ENCODE data around the gene TMEM72. TPM values are rescaled to one million over a fixed set of nuclear protein-coding genes. Genes with fewer than 3 reads are reported as not detected.
A peak's percentile ranks its signal among the peaks of the same experiment; 100 is the strongest.

The TMEM72 gene
- total RNA-seq, 1 experiment from 2014 or later: not detected

- Histone ChIP-seq H3K14ac (ENCODE audit: insufficient read depth, low read length) (no peak overlapping the region), H3K79me2 (ENCODE audit: insufficient read depth, low read length) (no peaks in the 10 kb centered on the region), H3K27ac (ENCODE audit: insufficient read length, low read depth, low read length) (no peak overlapping the region), H3K23me2 (ENCODE audit: insufficient read length, low read depth, low read length, poor library complexity, severe bottlenecking) (no peaks in the 10 kb centered on the region), H2AFZ (ENCODE audit: low read length) (no peak overlapping the region), H2AK5ac (ENCODE audit: insufficient read length, low read length) (no peak overlapping the region), H2BK20ac (ENCODE audit: low read depth, low read length, poor library complexity, severe bottlenecking) (no peak overlapping the region), H4K5ac (ENCODE audit: insufficient read length, low read depth, low read length) (no peak overlapping the region), H3K9me3 (ENCODE audit: control insufficient read depth, low read depth, low read length) (peaks cover 10% of the 10 kb centered on the region), H2BK5ac (ENCODE audit: insufficient read length, low read length) (no peak overlapping the region), H3K79me1 (ENCODE audit: insufficient read depth, low read depth, low read length, poor library complexity, severe bottlenecking) (no peaks in the 10 kb centered on the region), H3K4ac (ENCODE audit: low read depth, low read length) (no peak overlapping the region), H2BK15ac (ENCODE audit: low read depth, low read length) (no peak overlapping the region), H3K27me3 (ENCODE audit: insufficient read depth, low read length) (no peaks in the 10 kb centered on the region), H3K9ac (ENCODE audit: extremely low read depth, insufficient read length, low read length) (no peak overlapping the region), H4K20me1 (ENCODE audit: control insufficient read depth, insufficient read depth, insufficient read length) (no peaks in the 10 kb centered on the region), H2BK12ac (ENCODE audit: insufficient read length, low read depth, low read length) (no peak overlapping the region), H3K23ac (ENCODE audit: insufficient read length, low read depth, low read length) (no peak overlapping the region), H3K18ac (ENCODE audit: insufficient read length, low read depth, low read length) (no peak overlapping the region), H3K56ac (ENCODE audit: insufficient read length, low read depth, low read length) (no peak overlapping the region), H3K4me2 (ENCODE audit: insufficient read depth, insufficient read length, low read length) (no peak overlapping the region), H3K4me1 (ENCODE audit: insufficient read depth, low read length) (peaks cover under 1% of the 10 kb centered on the region; the same call in 1 of the 2 replicates), H4K91ac (ENCODE audit: insufficient read length, low read depth, low read length) (no peak overlapping the region), H2BK120ac (ENCODE audit: low read depth, low read length, poor library complexity, severe bottlenecking) (no peak overlapping the region), H3T11ph (ENCODE audit: low read length) (no peak overlapping the region), H4K8ac (replicated peaks; ENCODE audit: insufficient read length, low read depth, low read length) (no peak overlapping the region)
- no peak overlapping the region; a peak in 1 of 7 replicates for H3K27ac Mint-ChIP-seq
- no CpG with 5 or more reads among the region's 6 CpGs for WGBS (ENCODE audit: extremely low coverage, insufficient read length, low lambda C conversion rate)
- TF ChIP-seq CTCF (conservative IDR thresholded peaks at IDR 0.05): no peak
- H3K9me3 Mint-ChIP-seq: peaks cover 13 to 27% of the 10 kb centered on the region in 2 experiments
- H3K36me3 Mint-ChIP-seq (ENCODE audit: insufficient read depth in 1 of 3, low read depth in 3 of 3): peaks cover 2 to 30% (median 10%) of the 10 kb centered on the region in 3 experiments; a peak in 5 of 7 replicates
- H3K27me3 Mint-ChIP-seq (ENCODE audit: low read depth): peaks cover 4% of the 10 kb centered on the region
- H3K4me1 Mint-ChIP-seq: peaks cover 18 to 21% of the 10 kb centered on the region in 2 experiments
- no peak overlapping the region for H3K4me3 Mint-ChIP-seq
- DNase-seq: peak; percentile 24
These were observed 36.4 kb downstream of the TMEM72 start for GRCh38 chr10:44947371-44948152.

Measured in H9 (cell line).